Measurements from ENCODE around the gene CACHD1.
"Not testable (repeated sequence)": the region's sequence is repeated elsewhere in the genome, so short reads cannot be mapped to it uniquely, and the experiment has no call there.

CACHD1 gene

DNA sequence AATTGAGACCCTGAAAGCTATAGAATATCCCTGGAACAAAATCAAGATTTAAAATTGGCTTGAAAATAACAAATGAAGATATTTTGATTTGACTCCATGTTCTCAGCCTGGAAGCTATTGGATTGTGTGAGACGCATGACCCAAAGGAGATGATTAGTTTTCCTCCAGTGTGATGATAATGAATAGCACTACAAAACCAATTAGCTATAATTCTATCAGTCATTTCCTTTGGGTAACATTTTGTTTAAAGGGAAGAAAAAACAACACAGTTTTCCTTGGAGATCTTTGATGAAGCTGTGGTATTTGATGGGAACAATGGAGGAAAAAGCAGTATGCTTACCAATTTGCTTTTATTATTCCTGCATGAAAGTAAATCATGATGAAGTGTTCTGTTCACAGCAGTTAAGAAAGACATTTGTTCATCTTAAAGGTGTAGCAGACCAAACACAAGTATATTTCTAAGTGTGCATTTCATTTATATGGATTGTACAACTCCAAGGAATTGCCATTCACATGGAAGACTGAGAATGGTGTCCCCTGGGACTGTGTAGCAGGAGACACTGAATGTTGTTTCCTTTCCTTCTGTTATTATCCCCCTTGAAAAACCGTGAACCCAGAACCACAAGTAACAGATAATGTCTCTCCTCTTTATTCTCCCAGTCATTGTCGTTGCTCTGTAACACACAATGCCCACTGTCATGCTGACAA, 111.4 kb downstream of the CACHD1 start:
- in situ Hi-C loops (cut with MboI; ENCODE audit: low sequenced_read_pairs) = no loop called here

DNA sequence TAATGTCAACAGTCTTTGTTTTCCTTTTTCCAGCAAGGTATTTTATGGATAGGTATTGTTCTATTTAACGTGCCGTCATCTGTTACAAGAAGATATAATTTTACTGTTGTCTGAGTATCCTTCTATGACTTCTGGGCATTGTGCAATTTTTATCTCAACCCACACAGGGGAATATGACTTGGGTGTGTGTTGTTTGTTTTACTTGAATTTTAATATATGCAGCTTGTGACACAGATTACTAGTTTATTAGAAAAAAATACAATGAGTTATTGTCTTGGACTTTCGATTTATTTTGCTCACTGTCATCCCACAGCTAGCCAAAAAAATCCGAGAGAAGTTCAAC, 111.9 kb downstream of the CACHD1 start:
- in situ Hi-C loops (cut with MboI; ENCODE audit: low sequenced_read_pairs) = no loop called here

DNA sequence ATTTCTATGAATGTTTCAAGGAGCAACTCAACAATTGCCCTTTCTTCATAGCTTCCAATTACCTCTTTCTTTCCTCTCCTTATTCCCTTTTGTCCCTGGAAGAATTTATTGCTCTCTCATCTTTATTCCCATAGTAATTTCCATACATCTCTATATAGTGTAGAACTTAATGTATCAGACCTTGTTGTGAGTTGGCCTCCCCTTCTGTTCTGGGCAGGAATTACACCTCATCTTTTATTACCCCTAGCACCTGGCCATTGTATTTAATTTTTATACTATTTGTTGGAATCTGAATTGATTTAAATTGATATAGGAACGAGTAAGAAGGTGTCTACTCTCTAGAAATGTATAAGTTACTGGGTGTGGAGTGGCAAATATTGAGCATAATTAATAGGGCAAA, 114.5 kb downstream of the CACHD1 start:
- in situ Hi-C loops (cut with MboI; ENCODE audit: low sequenced_read_pairs) = no loop called here

- in situ Hi-C loops (cut with MboI; ENCODE audit: low sequenced_read_pairs) = no loop called here
These were observed 118.9 kb downstream of the CACHD1 start for GRCh38 chr1:64588876-64589275.

DNA sequence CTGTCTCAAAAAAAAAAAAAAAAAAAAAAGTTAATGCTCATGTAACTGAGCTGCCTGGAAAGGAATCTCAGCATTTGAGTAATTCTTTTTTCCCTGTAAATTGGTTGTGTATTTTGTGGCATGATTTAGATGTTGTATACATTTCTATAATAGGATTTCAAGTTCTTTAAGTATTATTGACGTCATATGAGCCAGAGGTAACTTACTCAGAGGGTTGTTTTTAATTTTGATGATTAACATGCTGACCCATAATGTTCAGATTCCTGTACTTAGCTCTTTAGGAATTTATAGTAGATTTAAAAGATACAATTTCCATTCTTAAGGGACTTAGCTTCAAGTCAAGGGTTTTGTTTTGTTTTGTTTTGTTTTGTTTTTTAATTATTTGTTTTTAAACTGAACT, 120.4 kb downstream of the CACHD1 start:
- in situ Hi-C loops (cut with MboI; ENCODE audit: low sequenced_read_pairs) = no loop called here

GRCh38 chr1:64594446-64594845, 124.5 kb downstream of the CACHD1 start:
- in situ Hi-C loops (cut with MboI; ENCODE audit: low sequenced_read_pairs) = no loop called here

DNA sequence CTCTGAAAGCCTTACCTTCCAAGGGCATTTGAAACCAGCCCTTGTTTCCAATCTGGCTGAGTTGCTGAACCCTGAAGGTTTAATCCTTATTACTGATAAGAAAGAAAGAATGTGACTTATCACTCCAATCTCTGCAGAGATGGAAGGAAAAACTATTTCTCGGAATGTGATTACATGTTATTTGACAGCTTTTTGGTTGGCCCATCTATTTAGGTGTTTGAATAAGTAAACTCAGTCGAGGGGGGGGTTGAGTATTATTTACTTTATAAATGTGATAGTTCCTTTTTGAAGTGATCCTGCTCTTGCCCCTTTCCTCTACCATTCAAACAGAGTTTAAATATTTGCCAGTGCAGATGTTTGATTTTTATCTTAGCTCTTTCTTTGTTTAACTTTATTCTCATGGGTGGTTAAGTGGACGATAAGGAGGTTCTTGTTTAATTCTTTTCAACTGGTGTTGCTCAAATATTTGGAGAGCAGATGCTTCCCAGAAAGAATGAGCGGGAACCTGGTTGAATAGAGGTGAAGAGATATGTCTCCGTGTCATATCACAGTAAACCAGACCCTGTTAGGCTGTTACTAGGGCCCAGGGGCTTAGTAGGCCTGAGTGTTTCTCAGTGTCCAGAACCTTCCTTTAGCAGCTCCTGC, 126.1 kb downstream of the CACHD1 start:
- in situ Hi-C loops (cut with MboI; ENCODE audit: low sequenced_read_pairs) = no loop called here

- in situ Hi-C loops (cut with MboI; ENCODE audit: low sequenced_read_pairs) = no loop called here
These were observed 127.2 kb downstream of the CACHD1 start for GRCh38 chr1:64597113-64597512.

- in situ Hi-C loops (cut with MboI; ENCODE audit: low sequenced_read_pairs) = no loop called here
These were observed 128.2 kb downstream of the CACHD1 start for GRCh38 chr1:64598100-64598571.

DNA sequence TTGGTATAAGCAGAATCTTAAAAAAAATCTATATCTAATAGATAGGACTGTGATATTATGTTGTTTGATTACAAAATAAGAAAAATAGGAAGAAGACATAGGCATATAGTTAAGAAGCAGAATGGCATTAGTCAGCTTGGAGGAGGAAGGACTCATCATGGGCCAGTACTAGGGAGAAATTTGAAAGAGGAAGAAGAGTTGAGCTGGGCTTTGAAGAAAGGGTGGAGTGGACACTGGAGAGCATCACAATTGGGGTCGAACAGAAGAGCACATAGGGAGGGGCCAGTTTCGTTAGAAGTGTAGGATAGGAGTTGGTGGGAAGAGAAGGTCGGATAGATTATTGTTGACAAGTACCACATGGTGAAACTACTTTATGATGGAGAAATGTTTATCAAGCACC, 129.3 kb downstream of the CACHD1 start:
- in situ Hi-C loops (cut with MboI; ENCODE audit: low sequenced_read_pairs) = no loop called here

- in situ Hi-C loops (cut with MboI; ENCODE audit: low sequenced_read_pairs) = no loop called here
These were observed 131.3 kb downstream of the CACHD1 start for GRCh38 chr1:64601207-64601606.

- in situ Hi-C loops (cut with MboI; ENCODE audit: low sequenced_read_pairs) = no loop called here
These were observed 138.2 kb downstream of the CACHD1 start for GRCh38 chr1:64608005-64608650.

GRCh38 chr1:64608651-64609048, 138.7 kb downstream of the CACHD1 start:
- in situ Hi-C loops (cut with MboI; ENCODE audit: low sequenced_read_pairs) = no loop called here

GRCh38 chr1:64610950-64611349, 141.0 kb downstream of the CACHD1 start:
- in situ Hi-C loops (cut with MboI; ENCODE audit: low sequenced_read_pairs) = not testable (repeated sequence)

GRCh38 chr1:64616039-64616438, 146.1 kb downstream of the CACHD1 start:
- in situ Hi-C loops (cut with MboI; ENCODE audit: low sequenced_read_pairs) = no loop called here

DNA sequence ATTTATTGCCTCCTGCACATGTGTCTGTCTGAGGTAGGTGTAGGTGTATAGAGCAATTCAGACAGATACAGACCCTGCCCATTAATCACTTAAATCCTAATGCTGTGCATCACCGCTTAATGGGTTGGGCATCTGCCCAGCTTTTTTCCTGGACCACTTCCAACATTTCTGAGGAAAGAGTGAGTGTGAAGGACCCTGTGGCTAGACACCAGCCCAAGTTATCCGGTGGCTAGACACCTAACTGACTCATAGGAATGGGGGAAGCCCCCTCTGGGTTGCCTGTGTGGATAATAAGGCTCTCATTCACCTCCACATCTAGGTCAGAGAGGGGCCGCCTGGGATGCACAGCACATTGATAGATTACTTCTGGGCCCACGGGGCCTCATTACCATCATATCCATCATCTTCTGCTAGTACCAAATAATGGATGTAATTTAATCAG, 153.8 kb downstream of the CACHD1 start:
- in situ Hi-C loops (cut with MboI; ENCODE audit: low sequenced_read_pairs) = no loop called here

GRCh38 chr1:64624218-64624713, 154.3 kb downstream of the CACHD1 start:
- in situ Hi-C loops (cut with MboI; ENCODE audit: low sequenced_read_pairs) = no loop called here

DNA sequence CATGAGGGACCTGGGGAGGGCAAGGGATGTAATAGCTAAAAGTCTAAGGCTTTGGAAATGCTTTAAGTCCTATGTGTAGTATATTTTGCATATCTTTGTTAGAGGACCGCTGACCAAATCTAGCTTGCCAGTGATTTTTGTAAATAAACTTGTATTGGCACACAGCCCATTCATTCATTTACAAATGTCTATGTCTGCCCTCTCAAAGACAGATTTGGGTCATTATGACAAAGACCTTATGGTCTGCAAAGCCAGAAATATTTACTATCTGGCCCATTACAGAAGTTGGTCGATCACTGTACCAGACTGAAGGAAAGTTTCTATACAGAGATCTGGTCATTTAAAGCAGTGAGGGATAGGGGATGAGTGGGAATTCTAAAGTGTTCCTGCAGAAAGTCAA, 154.9 kb downstream of the CACHD1 start:
- in situ Hi-C loops (cut with MboI; ENCODE audit: low sequenced_read_pairs) = no loop called here

- in situ Hi-C loops (cut with MboI; ENCODE audit: low sequenced_read_pairs) = no loop called here
These were observed 160.7 kb downstream of the CACHD1 start for GRCh38 chr1:64630611-64631010.

DNA sequence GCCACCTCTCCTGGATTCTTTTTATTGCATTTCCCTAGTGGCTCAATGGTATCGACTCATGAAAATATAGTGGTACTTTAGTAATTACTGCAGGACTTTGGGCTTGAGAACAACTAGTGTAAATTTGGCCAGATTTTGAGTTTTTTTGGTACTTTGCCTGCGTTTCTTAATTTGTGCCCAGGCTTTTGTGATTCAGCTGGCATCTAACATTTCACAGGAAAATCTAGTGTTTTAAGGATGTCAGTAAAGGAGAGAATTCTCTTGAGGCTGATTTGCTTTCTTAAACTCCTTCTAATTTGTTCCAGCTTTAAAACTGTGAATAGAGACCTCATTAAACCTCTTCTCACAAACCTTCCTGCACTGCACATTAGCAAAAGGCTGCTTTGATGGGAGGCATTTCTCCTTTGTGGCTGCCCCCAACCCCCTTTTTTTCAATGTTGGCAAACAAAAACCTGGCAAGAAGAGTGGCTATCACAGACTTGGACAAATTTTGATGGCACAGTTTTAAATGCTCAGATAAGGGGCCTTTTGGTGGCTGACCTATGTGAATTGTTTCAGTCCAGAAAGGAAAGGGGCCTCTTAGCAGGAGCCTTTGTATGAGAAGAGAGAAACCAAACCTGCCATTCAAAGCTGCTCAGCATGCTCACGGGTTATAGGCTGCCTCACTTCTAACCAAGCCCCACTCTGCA, 161.6 kb downstream of the CACHD1 start:
- in situ Hi-C loops (cut with MboI; ENCODE audit: low sequenced_read_pairs) = no loop called here

DNA sequence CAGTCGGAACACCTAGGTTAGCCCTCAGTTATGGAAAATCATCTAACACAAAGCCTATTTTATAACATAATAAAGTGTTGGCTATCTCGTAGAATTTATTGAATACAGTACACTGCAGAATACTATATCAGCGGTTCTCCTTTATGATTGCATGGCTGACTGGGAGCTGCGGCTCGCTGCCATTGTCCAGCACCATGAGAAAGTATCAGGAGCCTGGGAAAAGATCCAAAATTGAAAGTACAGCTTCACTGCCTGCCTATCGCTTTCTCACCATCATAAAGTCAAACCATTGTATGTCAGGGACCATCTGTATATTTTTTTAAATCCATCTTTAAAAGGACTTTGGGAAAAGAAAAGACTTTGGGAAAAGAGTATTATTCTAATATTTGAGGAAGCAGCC, 163.0 kb downstream of the CACHD1 start:
- in situ Hi-C loops (cut with MboI; ENCODE audit: low sequenced_read_pairs) = no loop called here

Measured in HL-60/S4 treated with phorbol 12-myristate 13-acetate at 8.2 ng/mL for 4 days and 3 days (cell line).